Measurements from ENCODE around the gene CBL.

The CBL gene

DNA sequence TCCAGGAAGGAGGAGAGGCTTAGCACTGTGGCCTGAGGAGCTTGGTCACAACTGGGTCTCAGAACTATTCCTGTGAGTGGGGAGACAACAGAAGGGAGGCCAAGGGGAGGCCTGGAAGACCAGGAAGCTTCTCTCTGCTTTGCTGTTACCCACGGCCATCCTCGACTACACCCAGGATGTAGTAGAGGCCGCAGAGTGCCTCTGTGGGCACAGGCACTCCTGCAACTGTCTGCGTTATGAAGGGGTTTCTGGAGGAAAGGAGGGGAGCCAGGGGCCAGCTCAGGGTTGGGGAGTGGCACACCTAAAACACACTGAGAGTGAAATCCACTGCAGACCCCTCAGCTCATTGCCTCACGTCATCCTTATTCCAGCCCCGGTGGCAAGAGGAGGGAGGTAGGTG is 144.2 kb downstream of the CBL start:
- DNase-seq, result no peak

GRCh38 chr11:119351232-119351631 is 145.1 kb downstream of the CBL start:
- DNase-seq, result no peak

GRCh38 chr11:119352857-119353260 is 146.7 kb downstream of the CBL start:
- DNase-seq, result no peak

DNA sequence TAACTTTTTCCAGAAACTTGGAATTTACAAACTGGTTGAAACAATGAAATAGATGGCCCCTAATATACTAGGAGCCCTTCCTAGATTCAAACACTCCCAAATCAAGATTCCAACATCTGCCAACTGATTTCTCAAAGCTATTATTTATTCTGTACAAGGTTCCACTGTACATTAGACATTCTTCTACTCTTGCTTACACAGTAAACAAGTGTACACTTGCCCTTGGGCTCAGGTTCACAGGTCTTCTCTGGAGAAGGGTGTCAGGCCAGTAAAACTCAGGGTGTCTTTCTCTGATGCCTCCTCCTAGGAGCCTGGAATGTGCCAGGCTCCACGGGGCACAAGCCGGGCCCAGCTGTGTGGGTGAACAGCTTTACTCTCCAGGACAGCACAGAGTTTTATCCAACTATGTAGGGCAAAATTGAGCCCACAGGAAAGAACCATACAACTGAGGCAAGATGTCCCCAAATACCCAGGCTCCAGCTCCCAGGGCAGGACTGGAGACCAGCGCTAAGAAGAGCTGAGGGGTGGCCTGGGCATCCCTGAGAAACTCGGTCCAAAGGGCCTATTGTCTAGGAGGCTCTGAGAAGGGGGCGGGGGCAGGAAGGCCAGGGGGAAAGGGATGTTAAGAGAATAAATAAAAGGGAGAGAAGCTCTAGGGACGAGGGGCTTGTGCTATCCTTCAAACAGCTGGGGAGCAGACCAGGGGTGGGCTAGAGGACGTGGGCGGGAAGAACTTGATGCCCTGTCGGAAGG is 149.1 kb downstream of the CBL start:
- no peak for DNase-seq

- peak; percentile 20 to 63 (median 46) for DNase-seq
These were observed 150.4 kb downstream of the CBL start for GRCh38 chr11:119356349-119357031.

DNA sequence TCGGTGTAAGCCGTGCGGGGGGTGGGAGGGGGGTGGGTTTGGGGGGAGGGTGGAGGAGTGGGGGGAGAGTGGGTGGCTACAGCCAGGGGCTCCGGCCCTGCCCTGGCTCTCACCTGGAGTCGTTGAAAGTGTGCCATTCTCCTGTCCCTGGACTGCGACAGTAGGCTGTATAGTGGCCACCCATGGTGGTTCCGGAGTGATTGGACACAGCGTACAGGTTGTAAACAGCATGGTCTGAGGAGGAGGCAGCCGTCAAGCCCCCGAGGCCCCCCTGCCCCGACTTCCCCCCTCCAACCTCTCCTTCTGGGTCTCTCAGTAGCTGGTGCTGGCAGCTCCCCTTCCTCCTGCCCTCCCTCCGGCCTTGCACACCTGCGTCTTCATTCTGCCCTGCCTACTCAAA is 150.9 kb downstream of the CBL start:
- DNase-seq, result no peak

Data from activated naive CD4-positive, alpha-beta T cell (primary cell).